HepG2 (cell line): ENCODE measurements around the gene AP2B1. TPM values are rescaled to one million over a fixed set of nuclear protein-coding genes. Genes with fewer than 3 reads are reported as not detected.

ENCODE experiments used
- ATAC-seq: fragments of 200-7000 bp; cut with Tn5 transposase; 3 replicates; pipeline ENCODE4 v1.9.1; 2020; ENCODE audit warnings: mild to moderate bottlenecking, moderate library complexity
- BruUV-seq: library from RNA; stranded (reverse); fragments of 400-500 nt; replicated peaks from 2 replicates; lab custom pipeline; 2021; lab: Mats Ljungman, UMichigan
- CTCF ChIA-PET: fragments of 300-600 bp; formaldehyde crosslinking; extraction: SDS; loops from one replicate; lab custom pipeline; 2021; ENCODE audit warnings: low total read pairs, inconsistent platforms, low intra/inter-chr PET ratio; lab: Yijun Ruan, JAX
- POLR2A ChIA-PET: fragments of 350-600 bp; sonication (Branson Sonifier 250); formaldehyde crosslinking; loops from one replicate; lab custom pipeline; 2020; ENCODE audit warnings: antibody characterized with exemption, inconsistent platforms; lab: Yijun Ruan, JAX
- DNase-seq: peaks from one replicate; pipeline ENCODE4 v3.0.0-alpha.2; 2015; ENCODE audit warnings: low spot score
- FAIRE-seq: peaks from 3 replicates; lab custom pipeline; 2011; peaks lifted over from hg19 to GRCh38; lab: Jason Lieb, UNC
- H2AFZ ChIP-seq: one replicate; pipeline ENCODE4 v1.6.1; 2011; ENCODE audit warnings: low read length, inconsistent platforms
- H3K27ac ChIP-seq: fragments of 300-600 bp; 3 replicates; pipeline ENCODE4 v1.8.0; 2011; ENCODE audit warnings: mixed run types, mild to moderate bottlenecking, mixed read lengths, low read length, inconsistent platforms; ENCODE audit not compliant: insufficient read depth; ENCODE audit errors: extremely low read length
- H3K27me3 ChIP-seq, 2 experiments: fragments of 200-600 bp in 1 of 2; 2 replicates in 1 of 2; 3 replicates in 1 of 2; pipeline versions ENCODE4 v1.6.0 to v1.8.0; 2011; ENCODE audit warnings: low read length in 2 of 2, mild to moderate bottlenecking in 2 of 2, moderate library complexity in 2 of 2, inconsistent platforms in 1 of 2; ENCODE audit not compliant: insufficient read depth in 2 of 2, control insufficient read depth in 1 of 2
- H3K36me3 ChIP-seq, 2 experiments: fragments of 200-600 bp in 1 of 2; replicated peaks in 1 of 2; 2 replicates in 1 of 2; 3 replicates in 1 of 2; pipeline versions ENCODE4 v1.5.1 to v1.8.0; 2011; ENCODE audit warnings: low read length in 2 of 2, inconsistent platforms in 1 of 2; ENCODE audit not compliant: insufficient read depth in 2 of 2, control insufficient read depth in 1 of 2
- H3K4me1 ChIP-seq: 2 replicates; pipeline ENCODE4 v1.5.1; 2012; ENCODE audit warnings: low read length, inconsistent platforms; ENCODE audit not compliant: insufficient read depth
- H3K4me2 ChIP-seq: 2 replicates; pipeline ENCODE4 v1.6.0; 2011; ENCODE audit warnings: low read depth, low read length, inconsistent platforms
- H3K4me3 ChIP-seq, 3 experiments: fragments of 200-600 bp in 1 of 3; sonication (generic), shearing (Covaris generic) in 1 of 3; replicated peaks in 1 of 3; 2 replicates each; pipeline ENCODE4 v1.5.1; 2011 to 2016; ENCODE audit warnings: low read length in 3 of 3, inconsistent platforms in 2 of 3, low read depth in 2 of 3, mild to moderate bottlenecking in 2 of 3, control low read depth in 1 of 3, mixed read lengths in 1 of 3; ENCODE audit not compliant: insufficient read depth in 1 of 3
- H3K79me2 ChIP-seq: one replicate; pipeline ENCODE4 v1.6.1; 2011; ENCODE audit warnings: low read length, inconsistent platforms; ENCODE audit not compliant: insufficient read depth
- H3K9ac ChIP-seq: 2 replicates; pipeline ENCODE4 v1.6.0; 2011; ENCODE audit warnings: mild to moderate bottlenecking, low read depth, low read length, inconsistent platforms; ENCODE audit not compliant: insufficient read depth
- H3K9me3 ChIP-seq: 2 replicates; pipeline ENCODE4 v1.5.1; 2012; ENCODE audit warnings: mild to moderate bottlenecking, low read length
- H4K20me1 ChIP-seq: 2 replicates; pipeline ENCODE4 v1.6.0; 2011; ENCODE audit warnings: inconsistent platforms, mild to moderate bottlenecking, low read length, moderate library complexity; ENCODE audit not compliant: insufficient read depth
- ASH2L ChIP-seq: fragments of 300-600, 200-600 bp; sonication (generic); IDR thresholded peaks from 2 replicates; pipeline ENCODE4 v1.7.0; 2017; ENCODE audit warnings: low read depth, mild to moderate bottlenecking, moderate library complexity, mixed read lengths, low read length; ENCODE audit not compliant: insufficient read length
- KIAA2018 ChIP-seq: sonication (generic); formaldehyde crosslinking; IDR thresholded peaks from 2 replicates; pipeline ENCODE4 v1.5.0; 2020; ENCODE audit warnings: mild to moderate bottlenecking, missing genetic modification reagents, borderline replicate concordance
- SIX4 ChIP-seq: sonication (generic); formaldehyde crosslinking; IDR thresholded peaks from 2 replicates; pipeline ENCODE4 v1.4.0; 2020; ENCODE audit warnings: missing genetic modification reagents
- ZBTB46 ChIP-seq: sonication (generic); formaldehyde crosslinking; IDR thresholded peaks from 2 replicates; pipeline ENCODE4 v1.4.0; 2020; ENCODE audit warnings: mild to moderate bottlenecking, missing genetic modification reagents, borderline replicate concordance
- ZNF101 ChIP-seq: sonication (generic); formaldehyde crosslinking; IDR thresholded peaks from 2 replicates; pipeline ENCODE4 v1.4.0; 2020; ENCODE audit warnings: mild to moderate bottlenecking, low read depth, missing genetic modification reagents, borderline replicate concordance
- ZNF329 ChIP-seq: sonication (generic); formaldehyde crosslinking; IDR thresholded peaks from 2 replicates; pipeline ENCODE4 v1.9.0; 2021; ENCODE audit warnings: low read depth, mild to moderate bottlenecking, missing genetic modification reagents
- ZNF605 ChIP-seq: sonication (generic); formaldehyde crosslinking; IDR thresholded peaks from 2 replicates; pipeline ENCODE4 v1.8.0; 2022; ENCODE audit warnings: mild to moderate bottlenecking, missing genetic modification reagents
- WGBS: methylation state at CpG from one replicate; pipeline ENCODE4 v1.1.6; 2017; ENCODE audit warnings: low lambda C conversion rate; 5-methylcytosine and 5-hydroxymethylcytosine counted together
- in situ Hi-C: cut with HindIII; loops from 2 replicates; pipeline ENCODE4 v1.10.0; 2017; ENCODE audit warnings: low pct_unique_long_range_greater_than_20kb; ENCODE audit not compliant: extremely low pct_ligation_motif_present
- intact Hi-C: fragments of 100-400 bp; cut with micrococcal nuclease; formaldehyde crosslinking; loops from one replicate; pipeline ENCODE4 v1.10.0; 2022; ENCODE audit not compliant: unreplicated experiment
- polyA plus RNA-seq, 8 experiments: library from polyadenylated mRNA; depleted of rRNA in 3 of 8; stranded (reverse) in 7 of 8; unstranded in 1 of 8; fragments of >200 nt; fragmentation: Illumina TruSeq in 4 of 8; extraction: Trizol in 4 of 8; gene quantifications; 2 replicates each; pipeline versions ENCODE4 v1.2.1 to v1.2.3, GENCODE V29; 2011 to 2016; ENCODE audit warnings: low read depth in 4 of 8, missing spikeins in 1 of 8, mixed read lengths in 1 of 8; ENCODE audit not compliant: insufficient read depth in 1 of 8
- total RNA-seq, 5 experiments: library from RNA; depleted of rRNA; stranded (reverse); fragments of >200 nt; fragmentation: Illumina TruSeq; extraction: Trizol; gene quantifications; 2 replicates each; pipeline ENCODE4 v1.2.3, GENCODE V29; 2016; ENCODE audit warnings: low read depth in 1 of 5
- TF ChIP-seq, protein P1 (sequence below): sonication (generic); formaldehyde crosslinking; IDR thresholded peaks from 2 replicates; pipeline ENCODE4 v1.8.1; 2022; ENCODE audit warnings: low read depth, mild to moderate bottlenecking, missing genetic modification reagents
- TF ChIP-seq, protein P2 (sequence below): IDR thresholded peaks from 2 replicates; pipeline ENCODE4 v1.6.1; 2016; ENCODE audit warnings: low read depth

AP2B1 gene
- total and polyA plus RNA-seq, 2 of the 13 experiments (the other 11 are each of a cell fraction or from before 2014, with no cell fraction given) = 23.8 to 71.3 TPM

GRCh38 chr17:35655303-35655702 is 68.2 kb downstream of the AP2B1 start:
- 96% methylated on average over 1 of the region's 1 CpG for WGBS
- DNase-seq (no peak), ATAC-seq (no peak), FAIRE-seq (no peak)
- Histone ChIP-seq H3K9me3 (no peaks in the 10 kb centered on the region), H2AFZ (no peak overlapping the region), H4K20me1 (no peaks in the 10 kb centered on the region), H3K4me1 (peaks cover 10% of the 10 kb centered on the region), H3K27ac (no peak overlapping the region), H3K4me3 (no peak overlapping the region), H3K27me3 (no peaks in the 10 kb centered on the region), H3K79me2 (no peaks in the 10 kb centered on the region), H3K4me2 (no peak overlapping the region), H3K9ac (no peak overlapping the region), H3K36me3 (peaks cover 8 to 52% of the 10 kb centered on the region in 2 experiments)
- ChIA-PET CTCF (no interaction called here), POLR2A (no interaction called here)
- BruUV-seq = no TSS peak
- in situ Hi-C loops = no loop called here
- intact Hi-C loops = no loop called here
- TF ChIP-seq ZNF101 (CRISPR knock-in tag) (no peak), ZBTB46 (CRISPR knock-in tag) (no peak), ZNF329 (CRISPR knock-in tag) (no peak), ASH2L (no peak), SIX4 (CRISPR knock-in tag) (no peak), ZNF605 (CRISPR knock-in tag) (no peak), KIAA2018 (CRISPR knock-in tag) (no peak)
- TF ChIP-seq, protein P1, sequence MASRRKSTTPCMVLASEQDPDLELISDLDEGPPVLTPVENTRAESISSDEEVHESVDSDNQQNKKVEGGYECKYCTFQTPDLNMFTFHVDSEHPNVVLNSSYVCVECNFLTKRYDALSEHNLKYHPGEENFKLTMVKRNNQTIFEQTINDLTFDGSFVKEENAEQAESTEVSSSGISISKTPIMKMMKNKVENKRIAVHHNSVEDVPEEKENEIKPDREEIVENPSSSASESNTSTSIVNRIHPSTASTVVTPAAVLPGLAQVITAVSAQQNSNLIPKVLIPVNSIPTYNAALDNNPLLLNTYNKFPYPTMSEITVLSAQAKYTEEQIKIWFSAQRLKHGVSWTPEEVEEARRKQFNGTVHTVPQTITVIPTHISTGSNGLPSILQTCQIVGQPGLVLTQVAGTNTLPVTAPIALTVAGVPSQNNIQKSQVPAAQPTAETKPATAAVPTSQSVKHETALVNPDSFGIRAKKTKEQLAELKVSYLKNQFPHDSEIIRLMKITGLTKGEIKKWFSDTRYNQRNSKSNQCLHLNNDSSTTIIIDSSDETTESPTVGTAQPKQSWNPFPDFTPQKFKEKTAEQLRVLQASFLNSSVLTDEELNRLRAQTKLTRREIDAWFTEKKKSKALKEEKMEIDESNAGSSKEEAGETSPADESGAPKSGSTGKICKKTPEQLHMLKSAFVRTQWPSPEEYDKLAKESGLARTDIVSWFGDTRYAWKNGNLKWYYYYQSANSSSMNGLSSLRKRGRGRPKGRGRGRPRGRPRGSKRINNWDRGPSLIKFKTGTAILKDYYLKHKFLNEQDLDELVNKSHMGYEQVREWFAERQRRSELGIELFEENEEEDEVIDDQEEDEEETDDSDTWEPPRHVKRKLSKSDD (CRISPR knock-in tag) = no peak
- TF ChIP-seq, protein P2, sequence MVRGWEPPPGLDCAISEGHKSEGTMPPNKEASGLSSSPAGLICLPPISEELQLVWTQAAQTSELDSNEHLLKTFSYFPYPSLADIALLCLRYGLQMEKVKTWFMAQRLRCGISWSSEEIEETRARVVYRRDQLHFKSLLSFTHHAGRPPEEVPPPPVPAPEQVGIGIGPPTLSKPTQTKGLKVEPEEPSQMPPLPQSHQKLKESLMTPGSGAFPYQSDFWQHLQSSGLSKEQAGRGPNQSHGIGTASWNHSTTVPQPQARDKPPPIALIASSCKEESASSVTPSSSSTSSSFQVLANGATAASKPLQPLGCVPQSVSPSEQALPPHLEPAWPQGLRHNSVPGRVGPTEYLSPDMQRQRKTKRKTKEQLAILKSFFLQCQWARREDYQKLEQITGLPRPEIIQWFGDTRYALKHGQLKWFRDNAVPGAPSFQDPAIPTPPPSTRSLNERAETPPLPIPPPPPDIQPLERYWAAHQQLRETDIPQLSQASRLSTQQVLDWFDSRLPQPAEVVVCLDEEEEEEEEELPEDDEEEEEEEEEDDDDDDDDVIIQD (CRISPR knock-in tag) = no peak
